ENCODE data around the gene NR3C1.

Gene NR3C1

DNA sequence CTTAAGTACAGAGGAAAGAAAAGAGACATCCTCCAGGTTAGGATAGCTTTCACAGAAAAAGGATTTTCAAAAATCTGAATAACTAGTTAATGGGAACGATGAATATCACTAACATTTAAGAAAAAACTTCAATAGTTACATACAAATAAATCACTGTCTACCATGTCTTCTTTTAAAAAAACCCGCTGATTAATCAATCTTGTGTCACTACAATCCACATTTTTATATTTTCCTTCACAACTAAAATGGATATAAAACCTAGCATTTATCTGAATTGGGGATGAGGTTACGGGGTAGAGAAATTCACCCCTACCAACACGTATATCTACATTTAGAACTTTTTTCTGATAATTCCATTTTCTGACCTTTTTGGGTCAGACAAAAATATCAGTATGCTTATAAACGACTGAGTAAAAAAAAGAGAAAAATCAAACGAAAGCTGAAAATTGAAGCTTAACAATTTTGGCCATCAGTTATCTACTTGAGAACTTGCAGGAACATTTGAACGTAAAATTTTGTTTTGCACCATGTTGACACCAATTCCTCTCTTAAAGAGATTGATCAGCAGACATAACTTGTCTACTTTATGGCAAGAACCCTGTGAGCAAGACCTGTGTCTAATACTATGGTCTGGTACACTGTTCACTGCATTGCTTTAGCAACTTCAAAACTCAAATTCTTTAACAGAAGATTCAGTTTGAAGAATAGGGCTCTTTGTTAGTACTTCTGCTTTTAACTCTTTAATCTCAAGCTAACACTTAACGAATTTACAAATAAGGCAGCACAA, 4.8 kb downstream of the NR3C1 start:
- DNase-seq (ENCODE audit: low read depth) = no peak

- no peak for DNase-seq (ENCODE audit: low read depth)
These were observed 5.5 kb downstream of the NR3C1 start for GRCh38 chr5:143398053-143398355.

- DNase-seq (ENCODE audit: low read depth) = no peak
These were observed 6.0 kb downstream of the NR3C1 start for GRCh38 chr5:143397302-143398052.

- no peak for DNase-seq (ENCODE audit: low read depth)
These were observed 7.0 kb downstream of the NR3C1 start for GRCh38 chr5:143396353-143396940.

- no peak for DNase-seq (ENCODE audit: low read depth)
These were observed 7.7 kb downstream of the NR3C1 start for GRCh38 chr5:143395638-143396352.

DNA sequence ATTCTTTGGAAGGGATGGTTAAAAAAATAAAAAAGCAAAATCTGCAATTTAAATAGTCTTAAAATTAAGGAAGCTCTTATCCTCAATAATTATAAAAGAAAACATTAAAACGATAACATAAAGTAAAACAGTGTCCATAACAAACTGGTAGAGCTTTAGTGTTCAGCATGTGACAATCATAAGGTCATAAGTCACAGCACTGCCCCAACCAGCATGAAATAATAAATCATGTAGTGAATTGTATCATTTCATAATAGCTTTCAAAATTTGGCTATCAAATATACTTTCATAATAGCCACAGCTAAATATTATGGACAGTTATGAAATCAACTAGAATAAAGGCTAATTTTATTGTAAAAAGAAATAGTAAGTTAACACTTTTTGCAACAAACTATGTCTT, 10.0 kb downstream of the NR3C1 start:
- no peak for DNase-seq (ENCODE audit: low read depth)

GRCh38 chr5:143390941-143391340, 12.5 kb downstream of the NR3C1 start:
- no peak for DNase-seq (ENCODE audit: low read depth)

- no peak for DNase-seq (ENCODE audit: low read depth)
These were observed 13.2 kb downstream of the NR3C1 start for GRCh38 chr5:143390258-143390657.

- no peak for DNase-seq (ENCODE audit: low read depth)
These were observed 16.8 kb downstream of the NR3C1 start for GRCh38 chr5:143386725-143387124.

- DNase-seq (ENCODE audit: low read depth) = no peak
These were observed 18.4 kb downstream of the NR3C1 start for GRCh38 chr5:143384865-143385657.

DNA sequence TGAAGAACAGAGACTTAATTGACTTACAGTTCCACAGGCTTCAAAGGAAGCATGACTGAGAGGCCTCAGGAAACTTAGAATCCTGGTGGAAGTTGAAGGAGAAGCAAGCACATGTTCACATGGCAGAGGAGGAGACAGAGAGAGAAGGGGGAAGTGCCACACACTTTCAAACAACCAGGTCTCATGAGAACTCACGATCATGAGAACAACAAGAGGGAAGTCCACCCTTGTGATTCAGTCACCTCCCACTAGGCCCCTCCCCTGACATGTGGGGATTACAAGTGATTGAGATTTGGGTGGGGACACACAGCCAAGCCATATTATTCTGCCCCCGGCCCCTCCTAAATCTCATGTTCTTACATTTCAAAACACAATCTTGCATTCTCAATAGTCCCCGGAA, 19.5 kb downstream of the NR3C1 start:
- no peak for DNase-seq (ENCODE audit: low read depth)

- DNase-seq (ENCODE audit: low read depth) = no peak
These were observed 23.9 kb downstream of the NR3C1 start for GRCh38 chr5:143379606-143380005.

GRCh38 chr5:143376911-143377813, 26.3 kb downstream of the NR3C1 start:
- no peak for DNase-seq (ENCODE audit: low read depth)

- DNase-seq (ENCODE audit: low read depth) = no peak
These were observed 27.2 kb downstream of the NR3C1 start for GRCh38 chr5:143376195-143376779.

GRCh38 chr5:143374496-143375217, 28.8 kb downstream of the NR3C1 start:
- no peak for DNase-seq (ENCODE audit: low read depth)

GRCh38 chr5:143373076-143373475, 30.4 kb downstream of the NR3C1 start:
- no peak for DNase-seq (ENCODE audit: low read depth)

GRCh38 chr5:143372187-143372829, 31.2 kb downstream of the NR3C1 start:
- no peak for DNase-seq (ENCODE audit: low read depth)

DNA sequence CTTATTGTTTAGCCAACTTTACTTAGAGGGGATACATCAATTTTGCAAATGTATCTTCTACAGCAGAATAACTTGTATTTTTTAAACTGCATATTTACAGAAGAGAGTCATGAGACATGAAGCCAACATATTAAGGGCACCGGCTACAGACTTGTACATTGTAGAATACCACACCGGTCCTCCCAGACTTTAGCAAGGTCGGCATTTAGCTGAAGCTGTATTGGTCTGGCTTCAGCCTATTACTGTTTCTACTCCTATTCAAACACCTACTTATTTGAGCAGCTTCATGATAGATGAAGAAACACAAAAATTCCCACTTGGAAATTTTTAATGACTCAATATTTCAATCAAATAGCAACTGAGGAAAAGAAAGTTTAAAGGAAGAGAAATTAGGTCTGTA, 33.0 kb downstream of the NR3C1 start:
- DNase-seq (ENCODE audit: low read depth) = no peak

DNA sequence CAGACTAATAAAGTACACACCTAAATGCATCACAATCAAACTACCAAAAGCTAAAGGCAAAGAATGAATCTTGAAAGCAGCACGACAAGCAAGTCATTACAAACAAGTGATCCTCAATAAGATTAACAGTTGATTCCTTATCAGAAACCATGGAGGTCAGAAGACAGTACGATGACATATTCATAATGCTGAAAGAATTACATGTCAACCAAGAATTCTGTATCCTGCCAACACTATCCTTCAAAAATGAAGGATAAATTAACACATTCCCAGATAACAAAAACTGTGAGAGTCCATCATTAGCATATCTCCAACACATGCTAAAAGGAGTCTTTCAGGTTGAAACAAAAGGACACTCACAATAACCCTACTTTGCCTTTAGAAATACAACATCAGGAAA, 39.4 kb downstream of the NR3C1 start:
- no peak for DNase-seq (ENCODE audit: low read depth)
